Stomach (tissue), 4 donors: ENCODE results near the gene CTNNA3.

Source experiments
- EP300 ChIP-seq: sonication (generic); formaldehyde crosslinking; IDR thresholded peaks from one replicate; pipeline ENCODE4 v1.6.1; 2017; ENCODE audit warnings: antibody characterized with exemption
- POLR2A ChIP-seq, 4 donors: fragments of 450-650 bp; IDR thresholded peaks; one replicate each; pipeline ENCODE4 v1.6.1; 2016; ENCODE audit warnings: antibody characterized with exemption in 4 of 4, control low read depth in 2 of 4, mild to moderate bottlenecking in 1 of 4, moderate library complexity in 1 of 4
- TF ChIP-seq, protein P1 (sequence below), 7 experiments: fragments of 450-650 bp in 4 of 7; fragments of 200-600 bp in 3 of 7; sonication (generic) in 3 of 7; IDR thresholded peaks; one replicate each; pipeline ENCODE4 v1.5.1; 2016 to 2019; ENCODE audit warnings: antibody characterized with exemption in 7 of 7, control low read depth in 2 of 7, mild to moderate bottlenecking in 1 of 7

DNA sequence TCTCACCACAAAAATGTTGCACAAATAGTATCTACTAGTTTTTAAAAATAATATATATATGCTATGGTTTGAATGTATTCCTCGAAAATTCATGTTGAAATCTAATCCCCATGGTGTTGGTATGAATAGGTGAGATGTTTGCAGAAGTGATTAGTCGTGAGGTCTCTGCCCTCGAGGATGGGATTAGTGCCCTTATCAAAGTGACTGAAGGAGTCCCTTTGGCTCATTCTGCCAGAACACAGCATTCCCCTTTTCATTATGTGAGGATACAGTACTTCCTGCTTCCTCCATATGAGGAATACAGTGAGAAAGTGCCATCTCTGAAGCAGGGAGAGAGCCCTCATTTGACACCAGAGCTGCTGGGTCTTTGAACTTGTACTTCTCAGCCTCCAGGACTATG is 1547.7 kb downstream of the CTNNA3 start:
- TF ChIP-seq, protein P1, sequence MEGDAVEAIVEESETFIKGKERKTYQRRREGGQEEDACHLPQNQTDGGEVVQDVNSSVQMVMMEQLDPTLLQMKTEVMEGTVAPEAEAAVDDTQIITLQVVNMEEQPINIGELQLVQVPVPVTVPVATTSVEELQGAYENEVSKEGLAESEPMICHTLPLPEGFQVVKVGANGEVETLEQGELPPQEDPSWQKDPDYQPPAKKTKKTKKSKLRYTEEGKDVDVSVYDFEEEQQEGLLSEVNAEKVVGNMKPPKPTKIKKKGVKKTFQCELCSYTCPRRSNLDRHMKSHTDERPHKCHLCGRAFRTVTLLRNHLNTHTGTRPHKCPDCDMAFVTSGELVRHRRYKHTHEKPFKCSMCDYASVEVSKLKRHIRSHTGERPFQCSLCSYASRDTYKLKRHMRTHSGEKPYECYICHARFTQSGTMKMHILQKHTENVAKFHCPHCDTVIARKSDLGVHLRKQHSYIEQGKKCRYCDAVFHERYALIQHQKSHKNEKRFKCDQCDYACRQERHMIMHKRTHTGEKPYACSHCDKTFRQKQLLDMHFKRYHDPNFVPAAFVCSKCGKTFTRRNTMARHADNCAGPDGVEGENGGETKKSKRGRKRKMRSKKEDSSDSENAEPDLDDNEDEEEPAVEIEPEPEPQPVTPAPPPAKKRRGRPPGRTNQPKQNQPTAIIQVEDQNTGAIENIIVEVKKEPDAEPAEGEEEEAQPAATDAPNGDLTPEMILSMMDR (IDR thresholded peaks at IDR 0.05): no peak
- TF ChIP-seq EP300: no peak
- no peak for TF ChIP-seq POLR2A (IDR thresholded peaks at IDR 0.05)
